ENCODE measurements around the gene BRD4.

- TF ChIP-seq POLR2AphosphoS5 (IDR thresholded peaks at IDR 0.05; ENCODE audit: low read depth, low read length), result no peak
- no peak for TF ChIP-seq SIN3A (IDR thresholded peaks at IDR 0.05; ENCODE audit: borderline replicate concordance, insufficient read depth, low read length)
Observed at GRCh38 chr19:15297416-15298224, 34.7 kb downstream of the BRD4 start.
